Ramos (cell line): Measurements from ENCODE around the gene FAM240B.

Experiments
- in situ Hi-C: fragments of 300-500 bp; cut with MboI; formaldehyde crosslinking; loops from one replicate; pipeline ENCODE4 v1.14.3; 2022; ENCODE audit warnings: low sequenced_read_pairs; ENCODE audit not compliant: unreplicated experiment

The FAM240B gene

DNA sequence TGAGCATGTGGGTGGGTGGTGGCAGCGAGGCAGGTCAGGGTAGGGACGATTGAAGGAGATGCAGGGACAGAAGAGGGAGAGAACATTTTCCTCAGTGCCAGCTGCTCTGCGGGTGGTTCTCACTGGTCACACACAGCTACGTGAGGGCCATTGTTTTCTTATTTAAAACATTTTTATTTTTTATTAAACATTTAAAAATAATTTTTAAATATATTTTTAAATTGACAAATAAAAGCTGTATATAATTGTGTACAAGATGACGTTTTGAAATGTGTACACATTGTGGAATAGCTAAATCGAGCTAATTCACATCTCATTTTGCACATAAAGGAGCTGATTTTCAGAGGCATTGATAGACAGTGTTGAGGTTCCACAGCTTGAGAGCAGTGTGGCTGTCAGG is 14.0 kb downstream of the FAM240B start:
- in situ Hi-C loops, result no loop called here

DNA sequence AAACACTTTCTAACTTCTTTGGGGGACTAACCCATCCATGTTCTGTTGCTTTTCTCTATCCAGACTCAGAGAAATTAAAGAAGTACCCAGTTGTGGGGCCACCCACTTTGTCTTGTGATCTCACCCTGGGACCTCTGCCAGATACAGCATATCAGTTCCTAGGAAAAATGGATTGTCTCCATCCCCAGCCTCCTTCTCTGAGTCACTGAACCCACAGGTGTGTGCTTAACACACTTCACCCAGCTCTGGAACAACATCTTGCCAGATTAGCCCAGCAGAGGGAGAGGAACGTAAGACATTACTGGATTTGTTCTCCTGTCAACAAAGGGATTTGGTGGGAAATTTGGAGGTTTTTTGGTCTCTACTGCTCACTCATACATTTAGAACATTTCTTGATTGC is 19.2 kb downstream of the FAM240B start:
- in situ Hi-C loops, result no loop called here

DNA sequence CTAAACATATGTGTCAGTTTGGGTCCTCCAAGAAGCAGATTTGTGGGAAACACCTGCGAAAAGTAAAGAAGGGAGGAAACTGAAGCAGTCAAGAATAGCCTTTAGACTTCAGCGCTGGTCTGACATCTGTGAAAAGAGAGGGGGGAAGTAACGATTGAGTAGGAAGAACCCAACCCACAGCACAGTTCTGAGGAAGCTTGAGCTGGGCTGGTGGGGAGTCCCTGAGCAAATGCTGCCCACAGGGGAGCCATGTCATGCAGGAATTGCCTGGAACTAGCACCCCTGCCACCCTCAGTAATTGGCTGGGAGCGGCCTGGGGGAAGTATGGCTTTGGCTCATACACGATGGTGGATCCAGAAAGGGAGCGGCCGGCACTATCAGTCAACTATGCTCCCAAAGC is 20.6 kb downstream of the FAM240B start:
- in situ Hi-C loops, result no loop called here

DNA sequence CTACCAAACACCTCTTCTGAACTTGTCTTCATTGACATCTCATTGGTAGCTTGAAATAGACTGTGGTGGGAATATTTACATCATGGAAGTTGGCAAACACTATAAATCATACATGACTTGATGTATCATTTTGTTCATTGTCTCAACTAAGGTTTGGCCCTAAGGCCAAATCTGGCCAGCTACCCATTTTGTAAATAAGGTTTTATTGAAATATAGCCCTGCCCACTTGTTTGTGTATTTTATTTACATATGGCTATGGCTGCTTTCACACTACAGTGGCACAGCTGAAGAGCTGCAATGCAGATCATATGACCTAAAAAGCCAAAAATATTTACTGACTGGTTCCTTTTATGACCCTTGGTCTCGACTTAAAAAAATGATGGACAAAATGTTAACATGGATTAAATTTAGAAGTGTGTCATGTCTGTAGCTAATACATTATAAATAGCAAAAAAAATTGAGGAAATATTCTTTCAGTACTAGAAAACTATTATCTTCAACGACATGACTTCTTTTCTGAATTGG is 22.1 kb downstream of the FAM240B start:
- in situ Hi-C loops, result no loop called here

DNA sequence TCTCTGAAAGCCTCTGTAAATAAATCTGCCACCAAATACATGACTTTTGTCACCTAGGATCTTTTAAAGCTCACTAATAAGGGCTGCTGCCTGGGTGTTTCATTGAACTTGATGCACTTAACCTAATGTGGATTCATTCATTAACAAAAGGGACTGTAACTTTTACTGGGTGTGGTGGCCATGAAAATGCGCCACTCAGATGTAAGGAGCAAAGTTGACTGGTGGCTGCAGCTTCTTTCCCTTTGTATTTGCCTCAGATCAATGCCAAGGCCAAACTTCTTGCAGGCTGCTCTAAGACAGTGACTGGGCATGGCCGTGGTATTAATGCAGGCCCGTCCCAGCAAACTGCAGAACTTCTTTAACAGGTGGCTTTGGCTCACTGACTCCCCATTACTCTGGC is 22.9 kb downstream of the FAM240B start:
- in situ Hi-C loops, result no loop called here

DNA sequence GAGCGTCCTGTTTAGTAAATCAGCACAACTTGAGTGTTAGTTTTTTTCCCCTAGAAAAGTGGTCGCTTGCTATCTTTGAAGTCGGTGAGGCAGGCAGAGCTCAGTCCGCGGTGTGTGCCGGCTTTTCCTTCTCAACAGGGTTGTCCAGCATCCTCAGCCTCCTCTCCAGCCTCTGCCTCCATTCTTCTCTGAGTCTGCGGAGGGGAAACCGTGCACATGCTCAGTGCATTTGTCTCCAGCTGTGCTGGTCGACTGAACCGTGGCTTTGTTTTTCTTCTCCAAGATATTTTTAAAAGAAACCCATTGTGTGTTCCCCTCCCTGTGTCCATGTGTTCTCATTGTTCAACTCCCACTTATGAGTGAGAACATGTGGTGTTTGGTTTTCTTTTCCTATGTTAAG is 25.3 kb downstream of the FAM240B start:
- in situ Hi-C loops, result no loop called here

DNA sequence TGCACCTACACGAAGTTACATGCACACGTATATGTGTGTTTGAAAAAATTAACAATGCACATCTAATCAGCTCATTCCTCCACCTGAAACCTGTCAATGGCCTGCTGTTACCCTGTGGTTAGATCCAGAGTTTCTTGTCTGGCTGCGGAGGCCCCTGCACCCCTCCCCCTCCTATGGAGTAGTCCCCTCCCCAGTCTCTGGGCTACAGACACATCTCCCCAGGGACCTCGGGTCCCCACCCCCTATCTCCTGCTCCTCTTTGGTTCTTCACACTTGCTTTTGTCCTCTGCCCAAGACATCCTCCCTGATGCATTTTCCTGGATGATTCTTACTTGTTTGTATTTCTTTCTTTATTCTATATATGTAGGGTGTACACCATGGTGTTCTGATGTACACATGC is 27.2 kb downstream of the FAM240B start:
- in situ Hi-C loops, result no loop called here

DNA sequence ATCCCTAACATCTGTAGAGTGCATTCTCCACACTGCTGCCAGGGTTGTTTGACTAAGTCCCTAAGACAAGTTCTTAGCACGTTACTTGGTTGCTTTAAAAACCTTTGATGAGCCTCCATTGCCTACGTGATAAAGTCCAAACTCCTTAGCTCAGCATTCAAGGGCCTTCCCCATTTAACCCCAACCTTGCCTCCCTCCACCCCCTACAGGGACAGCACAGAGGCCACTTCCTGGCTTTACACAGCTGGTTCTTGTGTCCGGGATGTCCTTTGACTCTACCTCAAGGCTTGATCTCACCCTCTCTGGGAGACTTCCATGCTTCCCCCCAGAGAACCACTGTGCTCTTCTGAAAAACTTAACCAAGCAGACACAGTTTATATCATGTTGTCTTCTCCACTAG is 29.4 kb downstream of the FAM240B start:
- in situ Hi-C loops, result no loop called here

DNA sequence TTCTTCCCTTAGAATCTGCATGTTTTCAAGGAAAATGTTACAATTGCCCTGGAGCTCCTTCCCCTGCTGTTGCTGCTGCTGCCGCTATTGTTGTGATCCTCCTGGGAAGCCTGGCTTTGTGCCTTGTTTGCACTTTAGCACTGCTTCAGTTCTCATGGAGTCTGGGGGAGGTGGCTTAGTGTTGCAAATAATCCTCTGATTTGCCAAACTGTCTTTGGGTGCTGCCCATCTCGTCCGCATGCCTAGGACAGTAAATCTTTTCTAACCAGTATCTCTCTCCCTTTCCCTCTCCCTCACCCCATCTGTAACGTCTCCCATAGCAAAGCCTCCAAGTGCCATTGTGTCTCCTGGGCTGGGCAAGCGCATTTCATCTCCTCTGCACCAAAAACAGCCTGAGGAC is 30.3 kb downstream of the FAM240B start:
- in situ Hi-C loops, result no loop called here

DNA sequence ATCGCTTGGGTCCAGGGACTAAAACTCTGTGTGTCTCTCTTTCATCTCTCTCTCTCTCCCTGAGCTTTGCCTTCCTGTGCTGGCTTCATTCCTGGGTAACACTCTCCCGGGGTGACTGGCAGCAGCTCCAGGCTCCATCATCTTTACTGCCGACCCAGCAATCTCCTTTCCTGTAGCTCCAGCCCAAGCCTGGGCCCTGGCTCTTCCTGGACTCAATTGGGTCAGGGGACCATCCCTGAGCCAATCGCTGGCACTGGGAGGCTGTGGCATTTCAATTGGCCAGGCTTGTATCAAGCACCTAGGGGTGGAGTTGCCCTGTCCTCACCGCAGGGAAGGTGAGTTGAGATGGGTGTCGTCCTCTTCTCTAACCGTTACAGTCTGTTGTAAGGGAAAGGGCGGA is 31.9 kb downstream of the FAM240B start:
- in situ Hi-C loops, result no loop called here

DNA sequence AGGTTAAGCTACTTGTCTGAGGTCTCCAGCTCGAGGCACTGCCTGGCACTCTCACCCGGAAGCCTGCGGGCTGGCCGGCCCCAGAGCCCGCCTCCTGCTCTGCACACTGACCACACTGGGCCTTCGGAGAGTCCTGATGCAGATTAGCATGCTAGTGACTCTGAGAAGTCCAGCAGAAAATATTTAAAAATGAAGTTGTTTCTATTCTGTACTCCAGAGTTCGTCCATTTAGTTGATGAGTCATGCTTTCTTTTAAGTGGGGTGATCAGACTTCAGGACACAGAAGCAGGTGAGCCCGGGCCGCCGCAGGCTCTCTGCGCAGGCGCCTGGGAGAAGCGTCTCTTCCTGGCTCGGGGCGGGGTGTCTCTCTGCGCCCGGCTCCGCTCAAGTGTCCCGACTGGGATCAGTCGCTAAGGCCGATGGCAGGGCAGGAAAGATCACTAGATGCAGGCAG is 32.5 kb downstream of the FAM240B start:
- in situ Hi-C loops, result no loop called here

DNA sequence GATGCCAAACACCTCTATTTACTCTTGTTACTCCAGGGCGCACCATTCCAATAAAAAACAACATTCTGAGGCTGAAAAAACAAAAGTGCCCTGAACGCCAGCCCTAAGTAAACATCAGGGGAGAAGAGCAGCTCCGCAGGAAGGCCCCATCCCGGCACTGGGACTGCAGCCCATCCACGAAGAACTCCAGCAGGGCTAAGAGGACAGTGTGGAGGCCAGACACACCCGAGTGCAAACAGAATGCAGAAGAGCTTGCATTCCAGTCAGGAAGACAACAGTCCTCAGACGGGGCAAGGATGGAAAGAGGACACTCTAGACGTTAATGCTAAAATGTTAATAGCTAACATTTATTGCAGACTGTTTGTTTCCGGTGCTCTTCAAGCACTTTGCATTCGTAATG is 33.0 kb downstream of the FAM240B start:
- in situ Hi-C loops, result no loop called here

DNA sequence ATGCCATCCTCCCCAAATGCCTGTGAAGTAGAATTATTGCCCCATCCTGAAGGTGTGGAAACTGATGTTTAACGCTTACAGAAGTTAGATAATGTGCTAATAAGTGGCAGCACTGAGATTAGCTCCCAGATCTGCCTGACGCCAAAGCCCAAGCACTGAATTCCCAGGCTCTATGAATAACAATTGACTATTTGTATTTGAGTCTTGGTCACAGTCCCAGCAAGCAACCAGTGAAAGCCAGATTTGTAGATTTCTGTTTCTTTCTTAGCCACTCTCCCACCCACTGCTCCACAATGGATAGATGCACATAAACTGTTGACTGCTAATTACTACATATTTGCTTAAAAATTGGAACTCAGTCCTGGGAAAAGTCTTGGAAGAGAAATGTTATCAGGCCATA is 34.4 kb downstream of the FAM240B start:
- in situ Hi-C loops, result no loop called here

DNA sequence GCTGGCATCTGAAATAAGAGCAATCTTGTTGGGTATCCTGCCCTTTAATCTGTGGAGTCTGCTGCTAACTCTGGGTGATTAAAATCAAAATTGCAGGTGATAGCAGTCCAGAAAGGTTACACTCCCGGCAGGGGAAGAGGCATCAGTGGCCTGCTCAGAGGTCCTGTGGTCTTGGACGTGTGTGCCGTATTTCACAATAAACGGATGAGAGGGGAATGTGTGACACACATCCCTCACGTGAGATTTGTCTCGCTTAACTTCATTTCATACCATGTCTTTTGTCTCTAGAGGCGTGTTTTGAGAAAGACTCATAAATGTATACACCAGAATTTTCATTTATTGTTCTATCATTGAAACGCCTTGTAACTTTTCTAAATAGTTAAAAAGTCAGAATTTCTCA is 36.6 kb downstream of the FAM240B start:
- in situ Hi-C loops, result no loop called here

DNA sequence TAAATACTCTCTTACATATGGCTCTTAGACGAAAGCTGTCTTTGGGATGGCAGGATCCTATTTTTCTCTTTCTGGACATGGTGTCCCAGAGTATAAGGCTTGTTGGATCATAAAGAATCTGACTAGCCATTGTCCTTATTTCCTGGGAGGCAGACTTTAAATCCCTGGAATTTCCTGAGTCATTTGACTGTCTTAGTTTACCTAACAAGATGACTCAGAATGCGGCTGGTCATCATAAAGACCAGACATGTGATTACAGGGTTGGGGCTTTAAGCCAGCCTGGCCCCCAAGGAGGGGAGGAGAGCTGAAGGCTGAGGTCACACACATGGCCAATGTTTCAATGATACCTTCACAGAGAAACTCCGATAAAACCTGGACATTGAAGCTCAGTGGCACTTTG is 37.2 kb downstream of the FAM240B start:
- in situ Hi-C loops, result no loop called here

DNA sequence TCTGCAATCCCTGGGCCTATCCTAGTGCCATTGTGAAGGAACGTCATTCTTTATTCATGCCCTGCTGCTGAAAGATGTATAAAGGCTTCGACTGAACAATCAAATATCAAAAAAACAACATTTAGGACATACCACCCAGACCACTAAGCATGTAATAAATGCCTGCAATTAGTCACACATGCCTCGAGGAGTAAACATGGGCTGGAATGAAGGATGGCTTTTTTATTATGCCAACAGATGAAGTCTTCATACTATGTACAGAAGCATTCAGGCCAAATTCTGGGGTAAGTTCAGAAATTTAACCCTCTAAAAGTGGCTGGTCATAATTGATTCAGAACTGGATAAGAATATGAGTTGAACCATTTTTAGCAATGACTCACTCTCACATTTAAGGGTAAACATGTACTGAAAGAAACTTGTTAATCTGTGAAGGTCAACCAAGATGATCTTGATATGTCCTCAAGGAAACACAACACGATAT is 38.1 kb downstream of the FAM240B start:
- in situ Hi-C loops, result no loop called here

DNA sequence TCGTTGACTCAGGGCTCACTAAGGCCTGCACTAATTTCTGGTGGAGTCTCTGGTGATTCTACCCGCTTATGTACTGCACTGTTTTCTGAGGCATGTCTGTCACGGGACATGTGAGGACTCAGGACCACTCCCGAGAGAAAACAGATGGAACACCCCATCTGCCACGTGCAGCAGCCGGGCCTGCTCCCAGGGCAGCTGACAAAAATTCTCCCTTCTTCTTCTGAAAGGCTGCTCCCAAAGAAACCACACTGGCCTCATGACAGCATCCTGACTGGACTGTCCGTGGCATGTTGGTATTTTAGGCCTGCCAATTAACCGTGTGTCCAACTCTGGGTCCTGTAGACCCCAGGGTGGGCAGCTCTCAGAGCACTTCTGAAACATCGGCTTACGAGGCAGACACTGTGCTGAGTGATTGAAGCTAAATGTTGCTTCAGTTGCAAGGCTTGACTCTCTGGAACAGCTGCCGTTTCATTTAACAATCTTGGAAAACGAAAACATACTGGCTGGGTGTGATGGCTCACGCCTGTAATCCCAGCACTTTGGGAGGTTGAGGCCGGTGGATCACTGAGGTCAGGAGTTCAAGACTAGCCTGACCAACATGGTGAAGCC is 39.0 kb downstream of the FAM240B start:
- in situ Hi-C loops, result no loop called here

DNA sequence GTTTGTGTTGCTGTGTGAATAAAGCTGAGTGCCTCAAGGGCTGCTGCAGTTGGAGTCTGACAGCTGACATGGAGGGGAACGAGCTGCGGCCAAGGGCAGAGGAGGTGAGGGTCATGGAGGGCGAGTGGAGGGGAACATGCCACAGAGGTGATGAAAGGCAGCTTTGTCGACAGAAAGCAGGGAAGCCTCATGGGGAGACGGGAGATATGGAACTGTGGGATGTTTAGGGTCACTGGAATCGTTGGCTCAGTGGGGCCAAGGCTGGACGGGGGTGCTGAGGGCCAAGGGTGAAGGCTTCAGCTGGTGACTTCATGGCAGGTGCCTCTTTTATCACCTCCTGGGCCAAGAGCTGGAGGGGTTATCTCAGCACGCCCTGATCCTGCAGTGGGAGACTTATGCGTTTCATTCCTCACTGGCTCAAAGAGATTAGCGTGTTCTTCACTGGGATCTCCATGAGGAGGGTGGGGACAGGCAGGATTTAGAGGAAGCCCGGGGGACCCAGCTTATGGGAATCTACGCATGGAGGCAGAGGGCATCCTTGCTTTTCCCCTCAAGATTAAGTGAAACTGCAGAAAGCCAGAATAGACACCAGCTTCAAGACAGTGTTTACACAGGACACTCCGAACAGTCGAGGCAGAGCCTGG is 42.2 kb downstream of the FAM240B start:
- in situ Hi-C loops, result no loop called here

DNA sequence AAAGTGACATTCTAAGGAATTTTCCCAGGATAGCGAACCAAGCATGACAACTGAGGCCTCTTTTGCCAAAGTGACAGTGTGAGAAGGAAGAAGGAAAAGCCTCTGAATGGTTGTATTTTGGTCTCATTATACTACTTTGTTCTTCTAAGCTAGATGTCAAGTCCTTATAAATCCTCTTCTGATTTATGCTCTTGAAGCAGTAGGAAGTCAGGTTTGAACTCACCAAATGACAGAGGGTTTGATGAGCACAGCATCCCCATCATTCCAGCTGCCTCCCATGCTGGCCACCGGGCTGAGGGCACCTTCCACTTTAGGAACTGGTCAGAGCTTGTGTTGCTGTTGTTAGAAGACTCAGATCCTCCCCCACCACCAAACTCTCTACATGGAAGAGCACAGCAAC is 44.1 kb downstream of the FAM240B start:
- in situ Hi-C loops, result no loop called here

DNA sequence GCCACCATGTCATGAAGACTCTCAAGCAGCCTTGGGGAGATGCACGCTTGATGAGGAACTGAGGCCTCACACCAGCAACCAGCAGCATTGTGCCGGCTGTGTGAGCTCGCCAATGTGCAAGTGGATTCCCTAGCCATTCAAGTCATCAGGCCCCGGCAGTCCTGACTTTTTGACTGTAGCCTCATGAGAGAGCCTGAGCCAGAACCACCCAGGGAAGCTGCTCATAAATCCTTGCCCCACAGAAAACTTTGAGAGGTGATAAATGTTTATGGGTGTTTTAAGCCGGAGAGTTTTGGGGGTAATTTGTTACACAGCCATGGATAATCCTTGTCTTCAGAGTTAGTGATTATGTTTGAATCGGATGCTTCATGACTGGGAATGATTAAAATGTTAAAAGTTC is 44.7 kb downstream of the FAM240B start:
- in situ Hi-C loops, result no loop called here

DNA sequence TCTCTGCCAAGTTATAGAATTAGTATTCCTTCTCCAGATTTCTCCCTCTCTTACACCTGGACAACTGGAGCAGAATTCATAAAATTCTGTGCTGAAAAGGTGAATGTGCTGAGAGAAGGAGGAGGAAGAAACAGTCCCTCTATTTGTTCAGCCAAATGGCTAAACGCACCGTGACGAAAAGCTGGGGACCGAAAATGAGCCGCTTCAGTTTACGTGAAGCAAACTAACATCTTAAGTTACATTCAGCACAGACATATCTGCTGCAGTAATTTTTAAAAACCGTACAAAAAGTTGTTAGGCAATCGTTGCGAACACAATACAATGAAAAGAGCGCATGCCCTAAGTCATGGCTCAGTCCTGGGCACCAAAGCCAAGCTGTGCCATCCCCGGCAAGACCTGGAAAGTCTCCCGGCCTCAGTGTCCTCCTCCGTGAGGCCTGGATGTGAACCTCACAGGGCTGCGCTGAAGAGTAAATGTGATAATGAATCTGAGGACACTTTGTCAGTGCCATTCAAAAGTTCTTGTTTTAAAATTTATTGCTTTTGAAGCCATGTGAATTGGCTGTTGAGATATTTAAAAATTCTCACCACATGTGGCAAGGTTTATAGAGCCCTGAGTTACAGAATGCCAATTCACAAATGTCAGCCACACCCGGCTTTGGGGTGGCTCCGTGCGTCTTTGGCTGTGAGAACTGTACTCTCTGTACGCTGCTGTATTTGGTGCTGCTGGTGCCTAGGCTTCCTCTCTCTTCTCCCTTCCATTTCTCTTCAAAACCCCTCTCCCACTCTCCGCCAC is 46.3 kb downstream of the FAM240B start:
- in situ Hi-C loops, result no loop called here
